K562 (cell line): ENCODE results near the gene TMEM92. TPM values are rescaled to one million over a fixed set of nuclear protein-coding genes. Genes with fewer than 3 reads are reported as not detected.

Experiments used
- ATAC-seq: fragments of 200-7000 bp; cut with Tn5 transposase; 3 replicates; pipeline ENCODE4 v1.9.1; 2020; ENCODE audit warnings: moderate library complexity
- BruUV-seq: library from RNA; stranded (reverse); fragments of 400-500 nt; replicated peaks from 2 replicates; lab custom pipeline; 2021; lab: Mats Ljungman, UMichigan
- CTCF ChIA-PET: fragments of 300-600 bp; formaldehyde crosslinking; extraction: SDS; loops from one replicate; lab custom pipeline; 2021; ENCODE audit warnings: low intra/inter-chr PET ratio; lab: Yijun Ruan, JAX
- POLR2A ChIA-PET: fragments of 300-600, 350-650 bp; sonication (Branson Sonifier 250); formaldehyde crosslinking; extraction: SDS; loops from one replicate; lab custom pipeline; 2021; ENCODE audit warnings: antibody characterized with exemption, inconsistent platforms; lab: Yijun Ruan, JAX
- DNase-seq, 4 experiments: peaks; one replicate each; pipeline versions ENCODE4 v3.0.0 to v3.0.0-alpha.2; 2011 to 2018; ENCODE audit warnings: low spot score in 3 of 4, mixed read lengths in 3 of 4; ENCODE audit errors: extremely low read depth in 1 of 4
- FAIRE-seq: peaks from 2 replicates; lab custom pipeline; 2011; peaks lifted over from hg19 to GRCh38; lab: Jason Lieb, UNC
- H2AFZ ChIP-seq: 2 replicates; pipeline ENCODE4 v1.6.0; 2011; ENCODE audit warnings: low read depth, low read length, control low read depth, inconsistent platforms
- H3K27ac ChIP-seq: fragments of 200-600 bp; 3 replicates; pipeline ENCODE4 v1.8.0; 2011; ENCODE audit warnings: low read depth, mild to moderate bottlenecking, control low read depth, inconsistent platforms, low read length, moderate library complexity, mixed read lengths; ENCODE audit errors: extremely low read depth
- H3K27me3 ChIP-seq, 2 experiments: fragments of 300-600 bp in 1 of 2; 2 replicates in 1 of 2; 3 replicates in 1 of 2; pipeline versions ENCODE4 v1.6.0 to v1.8.0; 2011; ENCODE audit warnings: inconsistent platforms in 2 of 2, low read length in 2 of 2, mild to moderate bottlenecking in 1 of 2, mixed read lengths in 1 of 2, moderate library complexity in 1 of 2; ENCODE audit not compliant: control insufficient read depth in 2 of 2, insufficient read depth in 2 of 2
- H3K36me3 ChIP-seq: fragments of 300-600 bp; 3 replicates; pipeline ENCODE4 v1.8.0; 2011; ENCODE audit warnings: mild to moderate bottlenecking, low read length, inconsistent platforms; ENCODE audit not compliant: control insufficient read depth, insufficient read depth
- H3K4me1 ChIP-seq, 2 experiments: fragments of 200-600 bp in 1 of 2; replicated peaks in 1 of 2; 2 replicates in 1 of 2; 3 replicates in 1 of 2; pipeline versions ENCODE4 v1.5.1 to v1.8.0; 2011; ENCODE audit warnings: inconsistent platforms in 2 of 2, low read length in 2 of 2, mild to moderate bottlenecking in 1 of 2, mixed read lengths in 1 of 2, moderate library complexity in 1 of 2; ENCODE audit not compliant: control insufficient read depth in 2 of 2, insufficient read depth in 2 of 2
- H3K4me2 ChIP-seq: 2 replicates; pipeline ENCODE4 v1.6.1; 2011; ENCODE audit warnings: low read length, control low read depth, inconsistent platforms, mixed read lengths; ENCODE audit not compliant: insufficient read depth
- H3K4me3 ChIP-seq: fragments of 200-600 bp; sonication (generic), shearing (Covaris generic); 2 replicates; pipeline ENCODE4 v1.5.1; 2016; ENCODE audit warnings: control low read depth, inconsistent platforms
- H3K79me2 ChIP-seq: fragments of 200-600 bp; 3 replicates; pipeline ENCODE4 v1.8.0; 2011; ENCODE audit warnings: low read length, inconsistent platforms; ENCODE audit not compliant: control insufficient read depth, insufficient read depth
- H3K9ac ChIP-seq, 2 experiments: 2 replicates each; pipeline versions ENCODE4 v1.6.0 to v1.6.1; 2011; ENCODE audit warnings: low read depth in 2 of 2, low read length in 2 of 2, control low read depth in 1 of 2, inconsistent platforms in 1 of 2, mild to moderate bottlenecking in 1 of 2, mixed read lengths in 1 of 2; ENCODE audit not compliant: insufficient read depth in 1 of 2
- H3K9me1 ChIP-seq: one replicate; pipeline ENCODE4 v1.6.0; 2011; ENCODE audit warnings: inconsistent platforms, mild to moderate bottlenecking, low read length, moderate library complexity; ENCODE audit not compliant: control insufficient read depth, insufficient read depth
- H3K9me3 ChIP-seq: replicated peaks from 2 replicates; pipeline ENCODE4 v1.5.1; 2011; ENCODE audit warnings: low read depth, low read length, inconsistent platforms; ENCODE audit not compliant: control insufficient read depth, insufficient read depth
- H4K20me1 ChIP-seq: replicated peaks from 2 replicates; pipeline ENCODE4 v1.6.1; 2011; ENCODE audit warnings: low read length, inconsistent platforms, mixed read lengths; ENCODE audit not compliant: control insufficient read depth, insufficient read depth
- BDP1 ChIP-seq: IDR thresholded peaks from 3 replicates; pipeline ENCODE4 v1.6.1; 2011; ENCODE audit not compliant: insufficient read length, insufficient read depth
- KLF6 ChIP-seq: fragments of 250-450 bp; sonication (Bioruptor Pico); IDR thresholded peaks from 2 replicates; pipeline ENCODE4 v1.4.0; 2020; ENCODE audit warnings: mild to moderate bottlenecking, moderate library complexity, borderline replicate concordance
- NFE2 ChIP-seq: IDR thresholded peaks from 2 replicates; pipeline ENCODE4 v1.6.1; 2014; ENCODE audit warnings: antibody characterized with exemption, low read depth
- RCOR1 ChIP-seq, 2 experiments: IDR thresholded peaks; 2 replicates each; pipeline ENCODE4 v1.6.1; 2012; ENCODE audit warnings: low read depth in 2 of 2, low read length in 2 of 2, borderline replicate concordance in 1 of 2, improper control_type of control experiment in 1 of 2
- STAG1 ChIP-seq: sonication (generic); formaldehyde crosslinking; IDR thresholded peaks from 2 replicates; pipeline ENCODE4 v1.5.0; 2020; ENCODE audit warnings: missing genetic modification reagents, borderline replicate concordance
- TCF7 ChIP-seq: sonication (generic); IDR thresholded peaks from 2 replicates; pipeline ENCODE4 v1.6.1; 2016; ENCODE audit warnings: antibody characterized with exemption, borderline replicate concordance
- ZNF695 ChIP-seq: fragments of 450-650 bp; formaldehyde crosslinking; IDR thresholded peaks from 2 replicates; pipeline ENCODE4 v1.4.0; 2020; ENCODE audit warnings: mild to moderate bottlenecking, moderate library complexity
- ZNF780A ChIP-seq: fragments of 250-450 bp; sonication (Bioruptor Pico); IDR thresholded peaks from 2 replicates; pipeline ENCODE4 v1.5.0; 2021; ENCODE audit warnings: mild to moderate bottlenecking
- WGBS: fragments of 100-300 bp; shearing (Covaris generic); methylation state at CpG from one replicate; pipeline ENCODE4 v1.1.6; 2016; ENCODE audit warnings: low coverage, mixed read lengths; ENCODE audit not compliant: insufficient coverage; ENCODE audit errors: missing lambda C conversion rate; 5-methylcytosine and 5-hydroxymethylcytosine counted together
- in situ Hi-C: fragments of 300-500 bp; cut with MboI; formaldehyde crosslinking; loops from 4 replicates; pipeline ENCODE4 v1.15.0; 2018; ENCODE audit warnings: inconsistent platforms, mixed read lengths
- intact Hi-C: fragments of 100-400 bp; cut with micrococcal nuclease; formaldehyde crosslinking; loops from 2 replicates; pipeline ENCODE4 v1.14.2; 2022
- polyA plus RNA-seq, 8 experiments: library from polyadenylated mRNA; depleted of rRNA in 4 of 8; stranded (reverse) in 5 of 8; unstranded in 3 of 8; fragments of >200 nt; fragmentation: Nextera tagmentation in 2 of 8; fragmentation: Illumina TruSeq in 1 of 8; extraction: Ambion mirVana in 2 of 8; extraction: Trizol in 1 of 8; gene quantifications; 2 replicates each; pipeline versions ENCODE4 v1.2.1 to v1.2.3, GENCODE V29; 2011 to 2014; ENCODE audit warnings: inconsistent platforms in 1 of 8, missing spikeins in 1 of 8
- total RNA-seq, 7 experiments: library from RNA; depleted of rRNA in 6 of 7; stranded (reverse); fragments of >200 nt in 6 of 7; fragmentation: Illumina TruSeq in 2 of 7; extraction: Trizol in 2 of 7; gene quantifications; 2 replicates each; pipeline versions ENCODE4 v1.2.1 to v1.2.3, GENCODE V29; 2011 to 2021; ENCODE audit warnings: low replicate concordance in 1 of 7
- TF ChIP-seq, protein P1 (sequence below), 2 experiments: fragments of 450-650 bp; IDR thresholded peaks; 2 replicates each; pipeline ENCODE4 v1.6.1; 2016
- TF ChIP-seq, protein P2 (sequence below), 2 experiments: IDR thresholded peaks in 1 of 2; conservative IDR thresholded peaks in 1 of 2; 2 replicates each; pipeline ENCODE4 v1.6.1; 2016; ENCODE audit warnings: low read depth in 2 of 2, mild to moderate bottlenecking in 1 of 2, missing compliant biosample characterization in 1 of 2, missing genetic modification characterization in 1 of 2, moderate library complexity in 1 of 2
- TF ChIP-seq, protein P3 (sequence below): fragments of 250-450 bp; sonication (Bioruptor Pico); IDR thresholded peaks from 2 replicates; pipeline ENCODE4 v1.5.0; 2021; ENCODE audit warnings: mild to moderate bottlenecking, moderate library complexity
- TF ChIP-seq, protein P4 (sequence below): fragments of 250-450 bp; sonication (Bioruptor Pico); IDR thresholded peaks from 2 replicates; pipeline ENCODE4 v1.8.0; 2022; ENCODE audit warnings: moderate library complexity, mild to moderate bottlenecking, inconsistent platforms

TMEM92 gene
- total and polyA plus RNA-seq, 9 of the 15 experiments (the other 6 are each of a cell fraction or from before 2014, with no cell fraction given): 0.14 to 2.1 (median 0.40) TPM

DNA sequence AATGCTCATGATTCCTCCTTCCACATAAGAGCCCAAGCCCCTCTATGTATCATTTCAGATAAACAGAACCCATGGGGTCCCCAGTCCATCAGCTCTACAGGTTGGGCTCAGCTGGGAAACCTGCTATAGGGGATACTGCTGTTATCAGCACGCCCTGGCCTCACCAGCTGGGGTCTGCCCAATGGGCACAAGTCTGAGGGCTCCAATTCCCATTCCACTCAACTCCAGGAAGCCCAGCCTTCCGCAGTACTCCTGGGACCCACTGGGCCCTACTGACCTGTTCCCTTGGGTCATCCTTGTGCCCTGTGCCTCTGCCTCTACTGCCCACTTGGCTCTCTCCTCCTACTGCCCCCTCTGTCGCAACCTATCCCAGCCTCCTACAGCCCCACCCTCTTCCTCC, 55.5 kb downstream of the TMEM92 start:
- in situ Hi-C loops (no loop called here), intact Hi-C loops (no loop called here)
- WGBS: 5% methylated on average over 3 of the region's 3 CpGs
- no peak overlapping the region for H3K4me3 ChIP-seq
- H3K36me3 ChIP-seq: no peaks in the 10 kb centered on the region
- H3K9me1 ChIP-seq: no peaks in the 10 kb centered on the region
- FAIRE-seq: no peak
- no peaks in the 10 kb centered on the region for H4K20me1 ChIP-seq
- no peak for ATAC-seq
- H3K4me2 ChIP-seq: no peak overlapping the region
- peaks cover 25 to 56% of the 10 kb centered on the region in 2 experiments for H3K27me3 ChIP-seq
- BruUV-seq: no TSS peak
- ChIA-PET CTCF (no interaction called here), POLR2A (interaction anchor here (0.7 to 0.8 kb wide), 2 partner anchors 10 to 21 kb away, joined by 3 read pairs; no protein-coding TSS in a partner anchor)
- no peak for DNase-seq
- H3K79me2 ChIP-seq: no peaks in the 10 kb centered on the region
- H3K9me3 ChIP-seq: no peaks in the 10 kb centered on the region
- no peak overlapping the region for H2AFZ ChIP-seq
- H3K27ac ChIP-seq: no peak overlapping the region
- H3K9ac ChIP-seq: no peak overlapping the region
- H3K4me1 ChIP-seq: peaks cover 0 to 3% of the 10 kb centered on the region in 2 experiments; a peak in 2 of 5 replicates
- TF ChIP-seq KLF6 (CRISPR knock-in tag): no peak
- no peak for TF ChIP-seq NFE2
- no peak for TF ChIP-seq RCOR1 (IDR thresholded peaks at IDR 0.05; ENCODE audit: borderline replicate concordance in 1 of 2, low read depth in 2 of 2, low read length in 2 of 2)
- no peak for TF ChIP-seq BDP1
- TF ChIP-seq, protein P1, sequence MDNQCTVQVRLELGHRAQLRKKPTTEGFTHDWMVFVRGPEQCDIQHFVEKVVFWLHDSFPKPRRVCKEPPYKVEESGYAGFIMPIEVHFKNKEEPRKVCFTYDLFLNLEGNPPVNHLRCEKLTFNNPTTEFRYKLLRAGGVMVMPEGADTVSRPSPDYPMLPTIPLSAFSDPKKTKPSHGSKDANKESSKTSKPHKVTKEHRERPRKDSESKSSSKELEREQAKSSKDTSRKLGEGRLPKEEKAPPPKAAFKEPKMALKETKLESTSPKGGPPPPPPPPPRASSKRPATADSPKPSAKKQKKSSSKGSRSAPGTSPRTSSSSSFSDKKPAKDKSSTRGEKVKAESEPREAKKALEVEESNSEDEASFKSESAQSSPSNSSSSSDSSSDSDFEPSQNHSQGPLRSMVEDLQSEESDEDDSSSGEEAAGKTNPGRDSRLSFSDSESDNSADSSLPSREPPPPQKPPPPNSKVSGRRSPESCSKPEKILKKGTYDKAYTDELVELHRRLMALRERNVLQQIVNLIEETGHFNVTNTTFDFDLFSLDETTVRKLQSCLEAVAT (IDR thresholded peaks at IDR 0.05): no peak
- TF ChIP-seq ZNF780A (CRISPR knock-in tag): no peak
- no peak for TF ChIP-seq STAG1 (CRISPR knock-in tag)
- TF ChIP-seq, protein P2, sequence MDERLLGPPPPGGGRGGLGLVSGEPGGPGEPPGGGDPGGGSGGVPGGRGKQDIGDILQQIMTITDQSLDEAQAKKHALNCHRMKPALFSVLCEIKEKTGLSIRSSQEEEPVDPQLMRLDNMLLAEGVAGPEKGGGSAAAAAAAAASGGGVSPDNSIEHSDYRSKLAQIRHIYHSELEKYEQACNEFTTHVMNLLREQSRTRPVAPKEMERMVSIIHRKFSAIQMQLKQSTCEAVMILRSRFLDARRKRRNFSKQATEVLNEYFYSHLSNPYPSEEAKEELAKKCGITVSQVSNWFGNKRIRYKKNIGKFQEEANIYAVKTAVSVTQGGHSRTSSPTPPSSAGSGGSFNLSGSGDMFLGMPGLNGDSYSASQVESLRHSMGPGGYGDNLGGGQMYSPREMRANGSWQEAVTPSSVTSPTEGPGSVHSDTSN (CRISPR knock-in tag; IDR thresholded peaks at IDR 0.05; ENCODE audit: low read depth): no peak
- TF ChIP-seq, protein P2 (tag; conservative IDR thresholded peaks at IDR 0.05; ENCODE audit: low read depth): no peak
- TF ChIP-seq TCF7: no peak
- TF ChIP-seq, protein P3, sequence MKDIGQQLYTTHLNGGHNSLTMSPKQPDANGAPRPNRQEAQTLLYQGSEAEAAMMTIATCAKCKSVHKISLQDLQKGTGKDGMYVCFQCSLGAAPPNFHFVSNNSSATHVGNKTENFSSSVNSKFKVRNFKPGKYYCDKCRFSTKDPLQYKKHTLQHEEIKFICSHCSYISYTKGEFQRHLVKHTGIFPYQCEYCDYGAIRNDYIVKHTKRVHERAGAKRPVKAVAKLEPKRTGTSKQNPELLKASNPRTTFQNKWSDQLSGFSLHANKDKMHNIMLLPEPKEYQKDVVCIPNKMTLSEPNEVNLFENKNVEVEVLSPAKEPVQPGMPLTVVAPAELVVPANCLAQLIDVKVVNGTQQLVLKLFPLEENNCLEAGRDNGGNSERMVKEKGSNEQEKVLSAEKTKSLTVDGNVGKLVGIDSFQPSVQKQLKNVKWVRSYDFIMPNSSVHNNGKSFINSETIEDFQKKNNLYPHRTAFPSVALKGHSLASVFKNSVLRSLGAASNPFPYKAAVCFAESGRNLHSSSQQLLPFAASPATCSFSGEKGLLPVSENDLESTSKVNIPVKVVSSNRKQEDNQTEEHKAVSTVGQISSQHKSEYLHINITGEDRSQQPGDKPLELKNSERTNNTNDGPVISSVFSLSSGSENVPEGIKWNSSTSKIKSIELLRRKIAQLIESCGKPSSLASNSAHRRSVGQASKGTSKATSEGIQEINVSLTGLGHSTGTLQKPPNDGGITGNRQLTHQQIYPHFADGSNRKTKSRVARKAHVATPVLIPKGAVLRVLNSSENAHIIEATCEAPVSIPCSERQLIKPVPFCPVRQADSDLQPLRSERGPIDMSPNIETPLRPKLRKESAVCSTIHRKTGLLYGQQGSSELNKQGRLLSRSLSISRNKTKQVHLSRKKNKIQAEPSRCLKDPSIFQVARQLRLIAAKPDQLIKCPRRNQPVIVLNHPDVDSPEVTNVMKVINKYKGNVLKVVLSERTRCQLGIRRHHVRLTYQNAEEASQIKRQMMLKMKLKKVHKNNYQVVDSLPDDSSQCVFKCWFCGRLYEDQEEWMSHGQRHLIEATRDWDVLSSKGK (CRISPR knock-in tag): no peak
- TF ChIP-seq ZNF695 (CRISPR knock-in tag): no peak
- TF ChIP-seq, protein P4, sequence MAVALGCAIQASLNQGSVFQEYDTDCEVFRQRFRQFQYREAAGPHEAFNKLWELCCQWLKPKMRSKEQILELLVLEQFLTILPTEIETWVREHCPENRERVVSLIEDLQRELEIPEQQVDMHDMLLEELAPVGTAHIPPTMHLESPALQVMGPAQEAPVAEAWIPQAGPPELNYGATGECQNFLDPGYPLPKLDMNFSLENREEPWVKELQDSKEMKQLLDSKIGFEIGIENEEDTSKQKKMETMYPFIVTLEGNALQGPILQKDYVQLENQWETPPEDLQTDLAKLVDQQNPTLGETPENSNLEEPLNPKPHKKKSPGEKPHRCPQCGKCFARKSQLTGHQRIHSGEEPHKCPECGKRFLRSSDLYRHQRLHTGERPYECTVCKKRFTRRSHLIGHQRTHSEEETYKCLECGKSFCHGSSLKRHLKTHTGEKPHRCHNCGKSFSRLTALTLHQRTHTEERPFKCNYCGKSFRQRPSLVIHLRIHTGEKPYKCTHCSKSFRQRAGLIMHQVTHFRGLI (CRISPR knock-in tag): no peak
